Stimulated activated naive B cell treated with anti-CD40 and anti-IgM and Interleukin-4, amounts not matched to agents 10 μg/mL and 1 μg/mL and 100 μg/mL, for 72 hours (primary cell): ENCODE results near the gene ARMC10.
"Not testable (repeated sequence)": the region's sequence is repeated elsewhere in the genome, so short reads cannot be mapped to it uniquely, and the experiment has no call there.

Experiments
- ATAC-seq, 2 donors: fragments of 150-1000 bp; cut with Tn5 transposase; replicated peaks; 2 replicates each; pipeline ENCODE4 v1.10.0; 2021; ENCODE audit warnings: moderate library complexity in 1 of 2
- DNase-seq: peaks from one replicate; pipeline ENCODE4 v3.0.0; 2021
- H3K27ac Mint-ChIP-seq: one replicate; pipeline ENCODE4 v1.8.0; 2022; ENCODE audit warnings: mild to moderate bottlenecking, mixed read lengths
- H3K27me3 Mint-ChIP-seq, 2 donors: one replicate each; pipeline ENCODE4 v1.8.0; 2022; ENCODE audit warnings: mixed read lengths in 2 of 2
- H3K36me3 Mint-ChIP-seq, 2 donors: one replicate each; pipeline ENCODE4 v1.8.0; 2022; ENCODE audit warnings: mixed read lengths in 2 of 2, mild to moderate bottlenecking in 1 of 2
- H3K4me1 Mint-ChIP-seq, 2 donors: one replicate each; pipeline ENCODE4 v1.8.0; 2022; ENCODE audit warnings: mixed read lengths in 2 of 2, mild to moderate bottlenecking in 1 of 2
- H3K4me3 Mint-ChIP-seq, 2 donors: one replicate each; pipeline ENCODE4 v1.8.0; 2022; ENCODE audit warnings: mild to moderate bottlenecking in 2 of 2, mixed read lengths in 2 of 2, moderate library complexity in 1 of 2
- H3K9me3 Mint-ChIP-seq, 2 donors: one replicate each; pipeline ENCODE4 v1.8.0; 2022; ENCODE audit warnings: mixed read lengths in 2 of 2, mild to moderate bottlenecking in 1 of 2

ARMC10 gene

DNA sequence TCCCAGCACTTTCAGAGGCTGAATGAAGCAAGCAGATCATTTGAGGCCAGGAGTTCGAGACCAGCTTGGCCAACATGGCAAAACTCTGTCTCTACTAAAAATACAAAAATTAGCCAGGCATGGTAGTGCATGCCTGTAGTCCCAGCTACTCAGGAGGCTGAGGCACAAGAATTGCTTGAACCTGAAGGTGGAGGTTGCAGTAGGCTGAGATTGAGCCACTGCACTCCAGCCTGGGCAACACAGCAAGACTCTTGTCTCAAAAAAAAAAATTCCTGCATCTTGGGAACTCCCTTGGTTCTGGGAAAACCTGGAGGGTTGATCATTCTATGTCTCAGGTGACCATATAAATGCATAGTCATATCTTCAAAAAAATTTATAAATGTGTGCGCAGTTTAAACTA is 69.8 kb downstream of the ARMC10 start:
- peaks cover 25 to 46% of the 10 kb centered on the region in 2 donors for H3K4me1 Mint-ChIP-seq
- not testable (repeated sequence) for H3K9me3 Mint-ChIP-seq, H3K27ac Mint-ChIP-seq, ATAC-seq, H3K4me3 Mint-ChIP-seq, H3K27me3 Mint-ChIP-seq, DNase-seq
- H3K36me3 Mint-ChIP-seq: peaks cover 10 to 18% of the 10 kb centered on the region in 2 donors

DNA sequence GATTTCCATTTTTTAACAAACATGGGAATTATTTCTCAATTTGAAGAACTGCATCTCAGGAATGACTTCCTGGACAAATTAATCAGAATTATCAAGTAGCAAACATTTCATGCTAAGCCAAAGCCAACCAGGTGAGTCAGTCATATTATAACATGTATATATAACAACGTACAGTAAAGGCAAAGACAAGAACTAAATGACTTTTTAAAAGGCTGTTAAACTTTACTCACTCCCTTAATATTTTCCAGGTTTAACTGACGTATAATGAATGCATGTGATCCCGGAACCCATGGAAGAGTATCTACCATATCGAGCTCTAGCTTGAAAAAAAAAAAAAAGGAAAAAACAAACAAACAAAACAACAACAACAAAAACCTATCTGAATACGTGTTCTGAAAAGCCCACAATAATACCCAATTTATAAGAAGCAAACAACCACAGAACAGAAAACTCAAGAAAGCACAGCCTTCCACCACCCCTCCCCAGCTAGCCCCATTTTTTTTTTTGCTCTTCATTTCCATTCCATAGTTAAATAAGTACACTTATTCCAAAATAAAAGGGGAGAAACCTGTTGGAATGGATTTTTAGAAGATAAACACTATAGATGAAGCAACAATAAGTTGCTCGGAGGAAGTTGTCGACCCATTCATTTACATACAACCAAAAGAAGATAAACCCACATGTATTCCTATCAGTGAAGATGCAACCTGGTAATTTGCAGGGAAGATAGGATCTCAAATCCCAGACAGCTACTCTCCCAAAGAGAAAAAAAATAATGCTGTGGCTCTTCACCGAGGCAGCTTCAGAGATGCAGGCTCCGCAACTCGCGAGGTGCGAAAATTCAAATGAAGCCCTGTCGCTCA is 73.4 kb downstream of the ARMC10 start:
- Mint-ChIP-seq H3K4me3 (peak overlapping the region; percentile 91 to 95), H3K27ac (peak overlapping the region; percentile 99), H3K27me3 (no peaks in the 10 kb centered on the region), H3K4me1 (peaks cover 29 to 45% of the 10 kb centered on the region in 2 donors), H3K36me3 (peaks cover 4 to 15% of the 10 kb centered on the region in 2 donors), H3K9me3 (no peaks in the 10 kb centered on the region)
- DNase-seq (no peak), ATAC-seq (no peak)
